Right lobe of liver (tissue), 6 donors: Measurements from ENCODE around the gene MYRIP. TPM values are rescaled to one million over a fixed set of nuclear protein-coding genes. Genes with fewer than 3 reads are reported as not detected.

Experiments used
- ATAC-seq, 4 donors: fragments of 200-7000 bp; cut with Tn5 transposase; one replicate each; pipeline ENCODE4 v1.9.1; 2020; ENCODE audit warnings: mild to moderate bottlenecking in 4 of 4, moderate library complexity in 4 of 4
- DNase-seq, 3 donors: peaks; one replicate each; pipeline ENCODE4 v3.0.0-alpha.2; 2020
- H3K27ac ChIP-seq, 3 donors: fragments of 200-600 bp; one replicate each; pipeline ENCODE4 v1.8.0; 2022
- H3K27me3 ChIP-seq, 2 donors: fragments of 200-600 bp; one replicate each; pipeline ENCODE4 v1.8.0; 2022
- H3K36me3 ChIP-seq, 4 donors: fragments of 200-600 bp; sonication (generic) in 1 of 4; one replicate each; pipeline versions ENCODE4 v1.5.1 to v1.8.0; 2017 to 2022; ENCODE audit warnings: control low read depth in 1 of 4
- H3K4me1 ChIP-seq, 4 donors: fragments of 200-600 bp; sonication (generic) in 1 of 4; one replicate each; pipeline versions ENCODE4 v1.5.1 to v1.8.0; 2017 to 2022; ENCODE audit warnings: control low read depth in 1 of 4
- H3K4me3 ChIP-seq, 3 donors: fragments of 200-600 bp; one replicate each; pipeline ENCODE4 v1.8.0; 2022
- H3K9me3 ChIP-seq, 4 donors: fragments of 200-600 bp; sonication (generic) in 1 of 4; one replicate each; pipeline versions ENCODE4 v1.5.1 to v1.8.0; 2017 to 2022; ENCODE audit warnings: control low read depth in 1 of 4
- CTCF ChIP-seq, 4 donors: fragments of 200-600 bp in 3 of 4; fragments of 450-650 bp in 1 of 4; IDR thresholded peaks; one replicate each; pipeline versions ENCODE4 v1.5.1 to v1.8.0; 2016 to 2022; ENCODE audit warnings: antibody characterized with exemption in 4 of 4, mild to moderate bottlenecking in 2 of 4
- POLR2A ChIP-seq: fragments of 450-650 bp; IDR thresholded peaks from one replicate; pipeline ENCODE4 v1.6.1; 2017; ENCODE audit warnings: antibody characterized with exemption, mild to moderate bottlenecking
- WGBS: methylation state at CpG from one replicate; pipeline ENCODE4 v1.1.6; 2018; ENCODE audit warnings: low coverage, low lambda C conversion rate; ENCODE audit not compliant: insufficient coverage; ENCODE audit errors: missing lambda C conversion rate; 5-methylcytosine and 5-hydroxymethylcytosine counted together
- intact Hi-C, 2 donors: fragments of 100-400 bp; cut with DNase I; formaldehyde crosslinking; loops; one replicate each; pipeline versions ENCODE4 v1.11.2 to v1.14.1; 2022
- total RNA-seq, 6 experiments: library from RNA; depleted of rRNA in 2 of 6; stranded (reverse); fragments of >200 nt in 2 of 6; fragmentation: NEBNext Ultra II Directional in 3 of 6; extraction: Animal tissue kit (Norgen Biotek cat#: 25700) in 3 of 6; gene quantifications; one replicate each; pipeline versions ENCODE4 v1.1.0 to v1.2.4, GENCODE V29; 2016 to 2023
- donor health status: DM: no; HTN: yes; CAD: no.
- donor health status: DM: no; HTN: no; CAD: no.
- donor health status: DM: no; HTN: no; CAD: no.
- donor health status: DM: no; HTN: yes; CAD: no.
- donor health status: DM: no; HTN: yes; CAD: no.

Gene MYRIP
- total RNA-seq, 6 experiments from 2014 or later: 14.3 to 23.2 (median 19.0) TPM

GRCh38 chr3:40057786-40058185, 248.4 kb downstream of the MYRIP start:
- no peaks in the 10 kb centered on the region for H3K27me3 ChIP-seq
- no peak overlapping the region for H3K4me3 ChIP-seq
- ATAC-seq (no peak), DNase-seq (no peak)
- no peak overlapping the region for H3K27ac ChIP-seq
- H3K9me3 ChIP-seq: no peaks in the 10 kb centered on the region
- 100% methylated on average over 1 of the region's 1 CpG for WGBS
- no peaks in the 10 kb centered on the region for H3K36me3 ChIP-seq
- H3K4me1 ChIP-seq: no peaks in the 10 kb centered on the region
- no peak for TF ChIP-seq CTCF (IDR thresholded peaks at IDR 0.05)
- intact Hi-C loops: no loop called here

GRCh38 chr3:40068636-40069035, 259.2 kb downstream of the MYRIP start:
- H3K36me3 ChIP-seq: no peaks in the 10 kb centered on the region
- intact Hi-C loops: no loop called here
- TF ChIP-seq CTCF (IDR thresholded peaks at IDR 0.05) (no peak), POLR2A (no peak)
- H3K4me1 ChIP-seq: no peaks in the 10 kb centered on the region
- no peak overlapping the region for H3K4me3 ChIP-seq
- no peak for ATAC-seq
- no peak overlapping the region for H3K27ac ChIP-seq
- WGBS: 78% methylated on average over 3 of the region's 4 CpGs
- no peaks in the 10 kb centered on the region for H3K9me3 ChIP-seq
- no peaks in the 10 kb centered on the region for H3K27me3 ChIP-seq
- DNase-seq: no peak

- ATAC-seq: no peak
- Histone ChIP-seq H3K4me3 (no peak overlapping the region), H3K36me3 (no peaks in the 10 kb centered on the region), H3K27ac (no peak overlapping the region), H3K4me1 (no peaks in the 10 kb centered on the region), H3K9me3 (no peaks in the 10 kb centered on the region), H3K27me3 (no peaks in the 10 kb centered on the region)
- WGBS: 100% methylated on average over 1 of the region's 1 CpG
- TF ChIP-seq CTCF (IDR thresholded peaks at IDR 0.05) (no peak), POLR2A (no peak)
- intact Hi-C loops: no loop called here
- DNase-seq: no peak
Measured at GRCh38 chr3:40070816-40071215, 261.4 kb downstream of the MYRIP start.

GRCh38 chr3:40071683-40072238, 262.4 kb downstream of the MYRIP start:
- Histone ChIP-seq H3K27me3 (no peaks in the 10 kb centered on the region), H3K36me3 (no peaks in the 10 kb centered on the region), H3K4me1 (no peaks in the 10 kb centered on the region), H3K27ac (no peak overlapping the region), H3K9me3 (no peaks in the 10 kb centered on the region), H3K4me3 (no peak overlapping the region)
- intact Hi-C loops: no loop called here
- 94% methylated on average over 3 of the region's 3 CpGs for WGBS
- ATAC-seq: peak in 1 of 4 donors; percentile 35
- TF ChIP-seq CTCF (IDR thresholded peaks at IDR 0.05): no peak
- no peak for DNase-seq
